Measurements from ENCODE around the gene ADGRV1.

GRCh38 chr5:90889325-90889600 lies 330.7 kb downstream of the ADGRV1 start:
- TF ChIP-seq CTCF (IDR thresholded peaks at IDR 0.05) (no peak), POLR2A (IDR thresholded peaks at IDR 0.05) (no peak)
